ENCODE data around the gene CD109.

CD109 gene

DNA sequence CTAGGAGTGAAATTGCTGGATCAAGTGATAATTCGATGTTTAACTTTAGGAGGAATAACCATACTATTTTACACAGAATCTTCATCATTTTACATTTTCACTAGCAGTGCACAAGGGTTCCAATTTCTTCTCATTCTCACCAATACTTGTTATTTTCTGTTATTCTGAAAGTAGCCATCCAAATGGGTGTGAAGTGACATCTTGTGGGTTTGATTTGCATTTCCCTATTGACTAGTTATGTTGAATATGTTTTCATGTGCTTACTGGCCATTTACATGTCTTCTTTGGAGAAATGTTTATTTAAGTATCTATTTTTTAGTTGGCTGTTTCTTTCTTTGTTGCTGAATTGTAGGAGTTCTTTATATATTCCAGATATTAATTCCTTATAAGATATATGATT, 164.3 kb downstream of the CD109 start:
- no peak for DNase-seq (ENCODE audit: low spot score)

DNA sequence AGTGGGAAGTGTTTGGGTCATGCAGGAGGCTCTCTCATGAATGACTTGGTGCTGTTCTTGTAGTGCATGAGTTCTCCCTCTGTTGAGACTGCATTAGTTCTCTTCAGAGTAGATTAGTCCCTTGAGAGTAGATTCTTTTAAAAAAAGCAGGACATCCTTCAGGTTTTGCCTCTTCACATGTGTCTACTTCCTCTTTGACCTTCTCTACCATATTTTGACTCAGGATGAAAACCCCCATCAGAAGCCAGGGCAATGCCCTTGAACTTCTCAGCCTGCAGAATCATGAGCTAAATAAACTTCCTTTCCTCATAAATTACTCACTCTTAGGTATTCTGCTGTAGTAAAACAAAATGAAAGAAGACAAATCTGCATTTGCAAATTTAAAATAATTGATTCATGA, 170.3 kb downstream of the CD109 start:
- DNase-seq (ENCODE audit: low spot score), result no peak

GRCh38 chr6:73867411-73867810, 171.4 kb downstream of the CD109 start:
- no peak for DNase-seq (ENCODE audit: low spot score)

GRCh38 chr6:73870907-73871306, 174.9 kb downstream of the CD109 start:
- no peak for DNase-seq (ENCODE audit: low spot score)

- no peak for DNase-seq (ENCODE audit: low spot score)
These were observed 177.1 kb downstream of the CD109 start for GRCh38 chr6:73873081-73873480.

All from LoVo (cell line).